Chondrocyte (in vitro differentiated cells): ENCODE data around the gene TM4SF5. TPM values are rescaled to one million over a fixed set of nuclear protein-coding genes. Genes with fewer than 3 reads are reported as not detected.
A peak's percentile ranks its signal among the peaks of the same experiment; 100 is the strongest.

Source experiments
- DNase-seq: peaks from one replicate; pipeline ENCODE4 v3.0.0; 2021; ENCODE audit warnings: mixed read lengths, low spot score
- H3K27ac Mint-ChIP-seq: one replicate; pipeline ENCODE4 v1.8.0; 2021; ENCODE audit warnings: mild to moderate bottlenecking, moderate library complexity, mixed read lengths; ENCODE audit not compliant: unreplicated experiment
- H3K27me3 Mint-ChIP-seq: 2 replicates; pipeline ENCODE4 v1.8.0; 2021; ENCODE audit warnings: low read depth, mixed read lengths
- H3K36me3 Mint-ChIP-seq: 2 replicates; pipeline ENCODE4 v1.8.0; 2021; ENCODE audit warnings: low read depth, mixed read lengths
- H3K4me1 Mint-ChIP-seq: 2 replicates; pipeline ENCODE4 v1.8.0; 2021; ENCODE audit warnings: low read depth, mild to moderate bottlenecking, mixed read lengths
- H3K4me3 Mint-ChIP-seq: one replicate; pipeline ENCODE4 v1.8.0; 2021; ENCODE audit warnings: mild to moderate bottlenecking, moderate library complexity, mixed read lengths; ENCODE audit not compliant: unreplicated experiment
- H3K9me3 Mint-ChIP-seq: 2 replicates; pipeline ENCODE4 v1.8.0; 2021; ENCODE audit warnings: low read depth, mixed read lengths
- CTCF ChIP-seq: fragments of 200-600 bp; sonication (generic); IDR thresholded peaks from 2 replicates; pipeline ENCODE4 v1.5.0; 2021; ENCODE audit warnings: antibody characterized with exemption, mild to moderate bottlenecking, moderate library complexity
- total RNA-seq: library from RNA; stranded (reverse); gene quantifications from 3 replicates; pipeline ENCODE4 v1.2.1, GENCODE V29; 2021

Gene TM4SF5
- total RNA-seq, 1 donor from 2014 or later, result not detected

DNA sequence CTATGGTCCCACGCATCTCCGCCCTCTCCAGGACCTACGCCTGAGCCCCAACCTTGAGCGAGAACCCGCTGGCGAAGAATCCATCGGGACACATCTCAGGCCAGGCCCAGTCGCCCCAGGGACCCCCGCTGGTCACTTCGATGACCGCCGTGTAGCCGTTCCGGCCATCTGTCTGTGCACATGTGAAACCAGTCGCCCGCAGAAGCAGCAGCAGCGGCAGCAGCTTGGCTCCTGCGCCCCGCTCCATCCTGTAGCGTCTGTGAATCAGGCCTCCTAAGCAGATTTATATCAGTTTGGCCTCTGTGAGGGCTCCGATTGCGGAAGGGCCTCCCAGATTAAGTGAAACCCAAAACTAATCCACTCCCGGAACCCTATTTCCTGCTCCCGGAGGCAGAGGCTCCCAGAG lies 14.4 kb downstream of the TM4SF5 start, which contains the start of gene VMO1:
Gene VMO1 (minus strand): TSS at position 259 of the 406 bp plus-strand sequence. CDS start 12 bp downstream, at position 247.
- no peak for DNase-seq
- Mint-ChIP-seq H3K27me3 (peaks cover 6% of the 10 kb centered on the region), H3K27ac (no peak within 1 kb of the TSS), H3K4me1 (peaks cover 19% of the 10 kb centered on the region), H3K36me3 (no peaks in the 10 kb centered on the region), H3K4me3 (no peak within 1 kb of the TSS), H3K9me3 (no peaks in the 10 kb centered on the region)
- no peak for TF ChIP-seq CTCF

- no peak for DNase-seq
- H3K27ac Mint-ChIP-seq, result no peak overlapping the region
- no peaks in the 10 kb centered on the region for H3K36me3 Mint-ChIP-seq
- no peak for TF ChIP-seq CTCF
- peaks cover 19% of the 10 kb centered on the region for H3K4me1 Mint-ChIP-seq
- no peaks in the 10 kb centered on the region for H3K9me3 Mint-ChIP-seq
- H3K4me3 Mint-ChIP-seq, result no peak overlapping the region
- peaks cover 6% of the 10 kb centered on the region for H3K27me3 Mint-ChIP-seq
Measured at GRCh38 chr17:4786516-4786915, 14.8 kb downstream of the TM4SF5 start.

- TF ChIP-seq CTCF, result no peak
- no peaks in the 10 kb centered on the region for H3K9me3 Mint-ChIP-seq
- H3K27me3 Mint-ChIP-seq, result no peaks in the 10 kb centered on the region
- H3K36me3 Mint-ChIP-seq, result no peaks in the 10 kb centered on the region
- no peak overlapping the region for H3K27ac Mint-ChIP-seq
- peak overlapping the region; percentile 31 for H3K4me3 Mint-ChIP-seq
- no peak for DNase-seq
- H3K4me1 Mint-ChIP-seq, result peaks cover 19% of the 10 kb centered on the region
Measured at GRCh38 chr17:4788159-4788806, 16.6 kb downstream of the TM4SF5 start.

GRCh38 chr17:4788807-4789700 lies 17.4 kb downstream of the TM4SF5 start, which contains the start of gene GLTPD2:
Gene GLTPD2 (plus strand): TSS chr17:4788964. CDS start chr17:4789012, 48 bp downstream.
- Mint-ChIP-seq H3K4me1 (peaks cover 19% of the 10 kb centered on the region), H3K27me3 (no peaks in the 10 kb centered on the region), H3K27ac (peak within 1 kb of the TSS; percentile 74), H3K36me3 (no peaks in the 10 kb centered on the region), H3K4me3 (peak within 1 kb of the TSS; percentile 90), H3K9me3 (no peaks in the 10 kb centered on the region)
- DNase-seq, result no peak
- no peak for TF ChIP-seq CTCF

- no peak for DNase-seq
- Mint-ChIP-seq H3K4me1 (peaks cover 19% of the 10 kb centered on the region), H3K9me3 (no peaks in the 10 kb centered on the region), H3K27ac (peak overlapping the region; percentile 74), H3K27me3 (no peaks in the 10 kb centered on the region), H3K4me3 (peak overlapping the region; percentile 90), H3K36me3 (no peaks in the 10 kb centered on the region)
- TF ChIP-seq CTCF, result no peak
Measured at GRCh38 chr17:4789701-4789950, 17.9 kb downstream of the TM4SF5 start.
